ENCODE measurements around the gene SLC41A3.
"Not testable (repeated sequence)": the region's sequence is repeated elsewhere in the genome, so short reads cannot be mapped to it uniquely, and the experiment has no call there.

The SLC41A3 gene

DNA sequence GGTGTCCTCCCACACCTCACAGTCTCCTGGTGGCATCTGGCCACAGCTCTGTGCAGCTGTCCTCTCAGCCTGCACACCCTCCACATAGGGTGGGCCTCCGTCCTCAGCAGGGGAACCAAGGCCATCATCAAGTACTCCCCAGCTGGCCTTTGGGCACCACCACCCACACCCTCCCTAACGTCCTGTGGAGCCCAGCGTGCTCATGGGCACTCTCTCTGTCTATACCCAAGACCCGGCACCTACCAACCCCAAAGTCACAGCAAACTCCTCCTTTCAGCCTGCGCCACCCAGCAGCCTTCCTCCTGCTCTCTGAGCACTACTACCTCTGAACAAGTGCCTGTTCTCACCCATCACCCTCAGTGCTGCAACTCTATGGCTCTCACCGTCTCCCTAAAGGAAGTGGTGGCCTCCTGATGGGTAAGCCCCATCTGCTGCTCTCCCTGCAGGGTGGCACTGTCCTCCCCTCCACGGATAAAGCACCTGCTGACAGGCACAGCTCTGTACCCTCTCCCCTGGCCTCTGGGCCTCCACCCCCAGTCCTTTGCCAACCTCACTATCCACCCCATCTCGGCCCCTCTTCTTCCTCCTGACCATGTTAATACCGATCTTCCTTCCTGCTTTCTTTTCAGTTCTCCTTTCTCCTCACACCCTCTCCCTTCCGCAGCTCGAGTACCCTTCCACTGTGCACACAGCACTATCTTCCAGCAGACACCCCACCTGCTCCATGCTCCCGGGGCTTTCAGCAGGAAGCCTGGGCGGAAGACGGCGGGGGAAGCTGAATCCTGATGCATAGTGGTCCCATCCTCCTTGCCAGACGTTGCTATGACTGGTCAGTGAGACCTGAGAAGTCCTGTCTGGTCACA lies 31.5 kb downstream of the SLC41A3 start:
- no peak for DNase-seq

DNA sequence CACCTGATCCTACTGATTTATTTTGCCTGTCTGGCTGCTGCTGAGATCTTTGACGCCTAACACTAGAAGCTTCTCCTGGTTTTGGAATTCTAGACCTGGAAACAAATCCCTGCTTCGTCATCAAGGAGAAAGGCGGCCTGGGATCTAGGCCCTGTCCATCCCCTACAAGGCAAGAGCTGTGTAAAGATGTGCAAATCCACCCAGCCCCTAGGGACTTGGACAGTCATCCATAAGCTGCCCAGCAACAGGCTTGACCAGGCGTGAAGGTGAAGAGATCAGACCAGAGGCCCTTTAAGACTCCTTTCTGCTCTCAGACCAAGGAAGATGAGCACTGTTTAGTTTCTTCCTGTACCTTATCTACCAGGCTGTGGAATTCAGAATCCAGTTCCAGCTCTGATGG lies 32.2 kb downstream of the SLC41A3 start:
- DNase-seq, result no peak

DNA sequence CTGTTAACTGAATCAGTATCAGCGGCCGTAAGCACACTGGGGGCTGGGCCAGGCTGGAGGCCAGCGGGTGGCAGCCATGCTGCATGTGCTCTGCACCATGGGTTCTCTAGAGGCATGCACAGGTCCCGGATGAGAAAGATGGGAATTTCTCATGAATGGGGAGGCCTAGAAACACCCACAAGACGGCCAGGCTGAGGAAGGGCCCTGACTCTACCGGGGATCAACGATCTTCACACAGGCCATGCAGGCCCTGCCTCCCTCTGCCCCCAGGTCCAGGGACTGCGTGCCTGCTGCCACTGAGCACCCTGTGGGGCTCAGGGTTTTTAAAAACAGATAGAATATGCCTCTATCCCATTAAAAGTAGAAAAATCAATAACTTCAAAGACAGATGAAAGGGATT lies 32.7 kb downstream of the SLC41A3 start:
- no peak for DNase-seq

DNA sequence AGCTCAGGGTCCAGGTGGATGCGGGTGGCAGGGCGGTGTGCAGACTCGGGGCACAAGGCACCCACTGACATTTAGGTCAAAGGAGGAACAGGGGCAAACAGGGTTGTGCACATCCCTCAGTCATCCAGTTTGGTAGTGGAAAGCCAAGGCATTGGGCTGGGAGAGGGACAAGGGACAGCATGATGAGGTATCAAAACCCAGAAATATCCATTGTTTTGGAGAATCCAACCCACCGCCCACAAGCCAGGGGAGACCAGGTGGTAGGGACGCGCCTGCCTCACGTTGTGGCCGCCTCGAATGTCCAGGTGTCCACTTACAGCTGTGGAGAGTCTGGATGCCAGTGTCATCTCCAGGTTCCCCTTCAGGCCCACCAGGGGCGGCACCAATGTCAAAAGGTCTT lies 33.3 kb downstream of the SLC41A3 start:
- DNase-seq, result no peak

DNA sequence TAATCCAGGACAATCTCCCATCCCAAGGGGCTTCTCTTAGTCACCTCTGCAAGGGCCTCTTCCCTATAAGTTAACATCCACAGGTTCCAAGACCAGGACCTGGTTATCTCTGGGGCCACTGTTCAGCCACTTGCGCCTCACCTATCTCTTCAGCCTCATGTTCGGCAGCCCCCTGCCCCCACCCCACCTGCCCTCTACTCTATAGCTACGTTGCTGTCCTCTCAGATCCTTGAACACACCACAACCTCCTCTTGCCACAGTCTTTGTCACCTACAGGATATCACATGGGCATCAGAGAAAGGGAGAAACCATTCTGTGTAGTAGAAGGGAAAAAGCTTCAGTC lies 33.9 kb downstream of the SLC41A3 start:
- no peak for DNase-seq

DNA sequence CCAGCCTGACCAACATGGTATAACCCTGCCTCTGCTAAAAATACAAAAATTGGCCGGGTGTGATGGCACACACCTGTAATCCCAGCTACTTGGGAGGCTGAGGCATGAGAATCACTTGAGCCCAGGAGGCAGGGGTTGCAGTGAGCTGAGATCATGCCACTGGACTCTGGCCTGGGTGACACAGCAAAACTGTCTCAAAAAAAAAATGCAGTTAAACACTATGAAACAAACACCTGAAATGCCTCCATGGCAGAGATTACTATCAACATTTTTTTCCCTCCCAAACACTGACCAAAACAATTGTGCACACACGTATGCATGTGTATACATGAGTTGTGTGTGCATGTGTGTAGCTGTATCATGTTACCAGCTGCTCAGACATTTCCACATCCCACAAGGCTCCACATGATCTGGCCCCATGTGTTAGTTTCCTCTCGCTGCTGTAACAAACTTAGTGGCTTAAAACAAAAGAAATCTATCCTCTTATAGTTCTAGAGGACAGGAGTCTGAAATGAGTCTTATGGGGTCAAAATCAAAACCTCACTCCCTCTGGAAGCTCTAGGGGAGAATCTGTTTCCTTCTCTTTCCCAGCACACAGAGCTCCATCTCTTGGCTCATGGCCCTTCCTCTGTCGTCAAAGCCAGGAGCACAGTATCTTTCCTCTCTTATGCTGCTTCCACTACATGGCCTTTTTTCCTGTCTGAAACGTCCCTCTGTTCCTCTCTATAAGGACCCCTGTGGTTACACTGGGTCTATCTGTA lies 34.5 kb downstream of the SLC41A3 start:
- no peak for DNase-seq

DNA sequence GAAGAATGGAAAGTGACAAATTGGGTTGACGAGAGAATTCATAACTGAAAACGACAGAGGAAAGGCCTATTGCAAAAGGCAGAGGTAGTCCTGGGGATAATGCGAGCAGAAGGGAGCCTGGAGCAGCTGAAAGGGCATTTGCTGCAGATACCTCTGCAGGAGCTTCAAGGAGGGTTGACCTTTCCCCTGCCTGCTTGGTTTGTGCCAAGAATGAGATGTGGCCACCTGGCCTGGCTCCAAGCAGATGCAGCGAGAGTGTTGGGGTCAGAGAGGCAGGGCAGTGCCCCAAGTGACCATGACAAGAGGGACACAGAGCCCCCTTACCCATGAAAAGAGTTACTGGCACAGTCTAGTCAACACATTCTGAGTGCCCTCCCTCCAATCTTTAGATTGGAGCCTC lies 43.5 kb downstream of the SLC41A3 start:
- no peak for DNase-seq

DNA sequence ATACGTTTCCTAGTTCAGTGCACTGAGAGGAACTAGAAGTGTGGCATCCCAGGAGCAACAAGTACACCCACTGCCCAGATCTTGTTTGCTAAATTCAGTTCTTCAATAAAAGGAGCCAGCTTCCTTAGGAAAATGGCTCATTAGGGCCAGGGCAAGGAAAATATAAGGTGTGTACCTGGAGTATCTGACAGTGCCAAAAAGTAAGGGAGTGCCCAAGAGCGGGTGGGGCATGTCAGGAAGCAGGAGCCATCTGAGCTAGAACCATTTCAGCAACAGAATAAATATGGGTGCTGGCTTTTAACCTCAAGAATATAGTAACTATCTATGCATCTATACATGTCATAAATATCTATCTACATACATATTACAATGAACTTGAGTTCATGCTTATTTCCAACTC lies 44.1 kb downstream of the SLC41A3 start:
- no peak for DNase-seq

DNA sequence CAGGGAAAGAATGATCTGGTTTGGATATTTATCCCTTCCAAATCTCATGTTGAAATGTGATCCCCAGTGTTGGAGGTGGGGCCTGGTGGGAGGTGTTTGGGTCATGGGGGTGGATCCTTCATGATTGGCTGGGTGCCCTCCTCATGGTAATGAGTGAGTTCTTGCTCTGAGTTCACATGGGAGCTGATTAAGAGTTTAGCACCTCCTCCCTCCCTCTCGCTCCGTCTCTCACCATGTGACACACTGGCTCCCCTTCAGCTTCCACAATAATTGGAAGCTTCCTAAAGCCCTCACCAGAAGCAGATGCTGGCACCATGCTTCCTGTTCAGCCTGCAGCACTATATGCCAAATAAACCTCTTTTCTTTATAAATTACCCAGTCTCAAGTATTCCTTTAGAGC lies 45.1 kb downstream of the SLC41A3 start:
- DNase-seq, result not testable (repeated sequence)

DNA sequence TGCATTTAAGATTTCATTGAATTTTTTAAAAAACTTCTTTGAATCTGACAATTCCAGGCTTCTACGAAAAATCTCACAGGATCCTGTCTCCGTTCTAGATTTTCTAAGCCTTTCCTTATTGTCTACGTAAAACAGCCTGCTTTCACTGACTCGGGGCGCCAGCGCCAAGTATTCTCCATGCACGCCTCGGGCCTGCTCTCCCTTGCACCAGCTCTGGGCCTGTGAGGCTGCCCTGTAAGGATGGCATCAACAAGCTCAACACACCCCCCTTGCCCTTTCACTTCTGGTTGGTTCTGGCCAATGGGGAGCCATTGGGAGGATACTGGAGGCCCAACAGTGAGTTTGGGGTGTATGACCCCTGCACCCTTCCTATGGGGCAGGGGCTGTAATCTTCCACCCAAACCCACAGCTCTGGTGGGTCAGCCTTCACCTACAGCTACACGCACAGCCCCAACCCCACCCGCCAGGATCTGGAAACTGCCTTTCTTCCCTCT lies 47.8 kb downstream of the SLC41A3 start:
- no peak for DNase-seq

DNA sequence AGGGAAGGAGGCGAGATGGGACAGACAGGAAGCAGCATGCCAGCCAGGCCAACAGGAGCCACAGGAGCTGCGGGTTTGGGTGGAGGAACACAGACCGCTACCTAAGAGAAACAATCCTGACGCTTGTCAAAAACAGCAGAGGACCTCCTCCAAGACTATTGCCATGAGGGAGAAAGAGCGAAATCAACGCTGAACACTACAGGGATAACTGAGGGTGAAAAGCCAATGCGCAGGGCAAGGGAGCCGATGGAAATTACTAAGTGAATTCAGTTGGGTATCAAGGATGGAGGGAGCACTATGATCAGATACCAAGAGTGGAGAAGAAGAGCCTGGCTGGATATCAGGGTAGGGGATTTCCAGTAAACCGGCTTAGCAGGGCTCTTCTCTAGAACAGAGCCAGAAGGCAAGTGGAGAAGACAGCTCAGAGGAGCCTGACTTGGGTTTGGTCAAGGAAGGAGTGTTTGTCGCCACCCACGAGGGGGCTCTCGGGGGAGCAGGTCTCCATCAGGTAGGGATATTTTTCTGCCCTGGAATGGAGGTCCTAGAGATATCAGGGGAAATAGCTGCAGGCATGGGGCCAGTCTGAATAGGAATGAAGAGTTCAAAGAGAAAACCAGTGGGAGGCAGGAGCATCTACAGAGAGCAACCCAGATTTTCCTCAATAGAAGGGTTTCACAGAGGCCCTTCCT lies 48.4 kb downstream of the SLC41A3 start:
- no peak for DNase-seq

DNA sequence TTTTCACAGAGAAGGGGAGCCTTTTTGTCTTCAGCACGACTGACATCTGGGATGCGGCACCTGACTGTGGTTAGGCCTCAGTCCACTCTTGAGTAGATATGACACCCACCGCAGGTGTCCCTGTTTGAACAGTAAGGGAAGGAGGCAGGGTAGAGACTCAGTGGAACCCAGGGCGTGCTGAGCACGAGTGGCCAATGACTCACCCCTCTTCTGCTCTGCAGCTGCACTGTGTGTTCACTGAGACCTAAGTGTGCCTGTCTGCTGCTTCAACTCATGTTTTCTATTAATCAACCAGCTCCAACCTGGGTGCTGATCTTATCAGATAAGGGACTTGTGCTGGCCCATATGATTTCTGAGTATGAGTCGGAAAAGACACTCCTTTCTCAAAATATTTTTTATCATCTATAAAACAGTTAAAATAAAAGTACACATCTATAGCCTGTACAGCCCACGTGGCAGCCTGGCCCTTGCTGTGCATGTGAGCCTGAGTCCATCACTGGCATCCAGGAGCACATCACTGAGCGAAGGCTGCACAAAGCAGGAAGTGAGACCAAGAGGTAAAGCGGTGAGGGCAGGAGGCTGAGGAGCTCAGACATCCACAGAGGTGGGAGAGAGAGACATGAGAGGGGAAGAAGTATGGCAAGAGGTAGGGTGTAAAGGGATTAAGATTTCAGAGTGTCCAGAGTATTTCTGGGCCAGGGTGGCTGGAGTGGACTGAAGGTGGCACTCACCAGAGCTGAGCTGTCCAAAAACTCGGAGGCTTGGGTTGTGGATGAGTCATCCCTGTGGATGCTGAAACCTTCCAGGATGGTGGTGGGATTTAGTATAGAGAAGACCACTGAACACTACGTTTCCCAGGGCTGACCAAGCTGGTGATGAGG lies 49.2 kb downstream of the SLC41A3 start:
- DNase-seq, result no peak

DNA sequence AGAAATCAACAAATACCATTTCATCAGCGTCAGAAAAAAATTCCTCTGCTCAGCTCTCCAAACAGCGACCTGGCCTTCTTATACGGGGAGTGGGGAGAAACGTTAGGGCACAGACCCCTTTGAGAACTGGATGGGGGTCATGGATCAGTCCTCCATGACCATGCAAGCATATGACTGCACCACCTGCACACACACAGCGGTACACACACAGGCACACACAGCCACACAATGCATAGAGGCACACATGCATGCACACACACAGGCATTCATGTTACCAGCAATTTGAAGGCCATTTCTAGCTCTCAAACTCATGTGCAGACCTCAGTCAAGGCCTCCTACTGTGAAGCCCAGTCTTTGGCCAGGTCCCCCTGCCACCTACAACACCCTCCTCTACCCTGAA lies 50.2 kb downstream of the SLC41A3 start:
- DNase-seq, result no peak

DNA sequence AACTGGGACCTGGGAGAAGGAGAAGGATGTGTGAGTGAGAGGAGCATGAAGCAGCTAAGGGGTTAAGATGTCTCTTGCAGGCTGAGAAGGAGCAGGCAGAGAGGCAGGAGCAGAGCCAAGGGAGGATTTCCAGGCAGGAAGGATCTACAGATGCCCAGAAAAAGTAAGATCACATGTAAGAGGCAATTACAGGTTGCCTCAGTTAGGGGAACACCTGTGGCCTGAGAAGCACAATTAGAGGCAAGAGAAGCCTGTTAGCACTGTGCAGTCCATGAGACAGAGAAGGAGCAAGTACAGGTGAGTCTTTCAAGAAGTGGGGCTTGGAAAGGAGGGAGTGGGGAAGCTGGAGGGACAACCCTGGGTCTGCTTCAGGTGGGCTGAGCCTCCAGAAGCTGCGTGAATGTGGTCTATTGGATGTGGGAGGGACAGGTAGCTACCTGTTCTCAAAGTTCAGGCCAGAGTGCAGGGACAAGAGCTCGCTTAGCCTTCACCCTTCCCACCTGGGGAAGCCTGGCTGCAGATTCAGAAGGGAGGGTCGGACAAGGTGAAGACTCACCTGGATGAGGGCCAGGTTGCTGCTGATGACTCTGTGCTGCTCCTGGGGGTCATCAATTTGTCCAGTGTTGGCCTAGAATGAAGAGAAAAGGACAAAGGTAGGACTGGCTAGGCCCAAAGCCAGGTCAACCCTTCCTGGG lies 50.7 kb downstream of the SLC41A3 start:
- no peak for DNase-seq

DNA sequence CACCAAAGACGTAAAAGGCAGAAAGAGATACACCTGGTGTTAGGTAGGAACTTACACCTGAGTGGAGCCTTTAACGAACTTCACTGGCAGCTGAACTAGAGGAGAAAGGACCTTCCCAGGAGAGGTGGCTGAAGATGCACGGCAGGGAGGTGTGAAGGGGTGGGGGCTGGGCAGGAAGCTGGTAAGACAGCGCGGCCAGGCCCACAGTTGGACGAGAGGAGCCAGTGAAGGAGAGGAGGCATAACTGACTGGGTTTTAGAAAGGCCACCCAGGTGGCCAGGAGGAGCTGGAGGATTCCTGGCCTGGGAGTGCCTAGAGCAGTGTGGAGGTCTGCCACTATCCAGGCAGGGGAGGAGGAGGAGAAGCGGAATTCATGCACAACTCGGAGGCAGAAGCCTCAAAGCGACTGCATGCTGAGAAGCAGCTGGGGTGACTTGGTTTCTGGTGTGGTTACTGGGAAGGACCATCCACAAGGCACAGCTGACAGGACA lies 51.9 kb downstream of the SLC41A3 start:
- DNase-seq, result no peak

DNA sequence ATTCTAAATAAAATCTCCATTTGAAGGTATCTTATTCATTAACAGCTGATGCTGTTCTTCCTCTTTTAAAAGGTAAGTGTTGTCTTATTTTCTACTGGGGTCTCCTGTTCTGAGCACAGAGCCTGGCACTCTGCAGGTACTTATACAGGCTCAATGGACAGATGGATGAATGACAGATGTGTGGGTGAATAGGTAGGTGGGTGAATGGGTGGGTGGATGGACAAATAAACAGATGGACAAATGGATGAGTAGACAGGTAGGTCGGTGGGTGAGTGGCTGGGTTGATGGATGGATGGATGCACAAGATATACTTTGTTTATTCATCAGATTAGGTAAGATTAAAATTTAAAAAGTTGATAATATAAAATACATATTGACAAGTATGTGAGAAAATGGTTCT lies 53.5 kb downstream of the SLC41A3 start:
- no peak for DNase-seq

DNA sequence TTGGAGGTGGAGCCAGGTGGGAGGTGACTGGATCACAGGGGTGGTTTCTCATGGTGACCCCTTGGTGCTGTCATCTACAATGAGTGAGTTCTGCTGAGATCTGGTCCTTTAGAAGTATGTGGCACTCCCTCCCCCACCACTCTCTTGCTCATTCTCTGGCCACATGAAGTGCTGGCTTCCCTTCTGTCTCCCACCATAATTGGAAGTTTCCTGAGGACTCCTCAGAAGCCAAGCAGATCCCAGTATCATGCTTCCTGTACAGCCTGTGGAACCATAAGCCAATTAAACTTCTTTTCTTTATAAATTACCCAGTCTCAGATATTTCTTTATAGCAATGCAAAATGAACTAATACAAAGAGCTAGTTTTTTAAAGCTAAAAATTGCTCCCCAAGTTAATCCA lies 54.7 kb downstream of the SLC41A3 start:
- DNase-seq, result no peak

DNA sequence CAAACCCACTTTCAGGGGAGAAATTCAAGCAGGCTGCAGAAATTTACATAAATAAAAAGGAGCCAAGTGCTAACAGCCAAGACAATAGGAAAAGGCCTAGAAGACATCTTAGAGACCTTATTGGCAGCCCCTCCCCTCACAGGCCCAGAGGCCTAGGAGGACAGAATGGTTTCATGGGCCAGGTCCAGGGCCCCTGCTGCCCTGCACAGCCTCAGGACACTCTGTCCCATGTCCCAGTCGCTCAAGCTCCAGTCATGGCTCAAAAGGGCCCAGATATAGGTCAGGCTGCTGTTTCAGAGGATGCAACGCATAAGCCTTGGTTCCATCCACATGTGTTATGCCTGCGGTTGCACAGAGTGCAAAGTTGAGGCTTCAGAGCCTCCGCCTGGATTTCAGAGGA lies 55.8 kb downstream of the SLC41A3 start:
- no peak for DNase-seq

DNA sequence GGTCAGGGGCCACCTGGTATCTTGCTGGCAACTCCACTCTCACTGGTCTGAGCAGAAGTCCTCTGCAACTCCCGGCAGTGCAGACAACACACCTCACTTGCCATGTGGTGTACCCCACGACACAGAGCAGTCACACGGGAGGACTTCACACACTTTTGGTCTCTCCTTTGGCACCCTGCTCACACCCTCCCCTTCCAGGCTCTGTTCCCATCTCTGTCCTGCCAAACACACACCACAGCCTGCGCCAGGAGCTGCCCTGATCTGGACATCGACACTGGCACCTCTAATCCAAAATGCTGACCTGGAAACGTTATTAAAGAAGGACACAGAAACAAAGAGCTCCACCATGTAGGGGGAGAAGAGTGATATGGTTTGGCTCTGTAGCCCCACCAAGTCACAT lies 57.2 kb downstream of the SLC41A3 start:
- DNase-seq, result no peak

DNA sequence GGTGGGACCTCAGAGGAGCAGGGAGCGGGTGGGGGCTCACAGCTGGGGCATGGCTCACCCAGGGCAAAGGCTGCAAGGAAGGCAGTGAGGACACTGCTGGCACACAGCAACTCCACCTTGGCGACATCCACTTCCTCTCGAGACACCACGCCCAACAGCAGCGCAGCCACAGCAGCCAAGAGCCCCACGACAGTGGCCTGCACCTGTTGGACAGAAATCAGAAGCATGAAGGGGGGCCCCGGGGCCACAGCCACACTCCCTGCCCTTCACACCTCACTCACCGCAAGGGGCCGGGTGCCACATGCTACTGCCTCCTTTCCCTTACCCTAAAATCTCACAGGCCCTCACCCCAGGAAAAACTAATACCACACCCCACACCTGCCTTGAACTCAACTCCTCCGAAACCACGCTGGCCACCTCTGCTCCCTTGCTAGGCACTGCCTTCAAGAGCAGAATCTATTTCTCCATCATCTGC lies 57.6 kb downstream of the SLC41A3 start:
- DNase-seq, result no peak

DNA sequence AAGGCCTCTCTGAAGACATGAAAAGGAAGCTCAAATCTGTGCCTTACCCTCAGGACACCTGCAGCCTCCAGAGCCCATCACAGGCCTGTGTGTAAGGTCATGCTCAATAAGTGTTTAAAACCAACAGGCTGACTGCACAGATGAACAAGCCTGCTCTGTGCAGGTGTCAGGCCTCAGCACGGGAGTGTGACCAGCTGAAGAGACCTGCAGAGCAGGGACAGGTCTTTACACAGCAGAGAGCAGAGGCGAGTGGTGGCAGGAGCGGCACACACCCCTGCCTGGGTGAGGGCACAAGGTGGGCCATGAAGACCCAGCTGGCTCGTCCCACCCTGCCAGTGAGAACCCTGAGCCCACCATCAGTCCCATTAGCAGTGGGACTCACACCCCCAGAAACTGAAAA lies 58.1 kb downstream of the SLC41A3 start:
- DNase-seq, result no peak

Measured in OCI-M1 (cell line).